NCI-H187 treated with DMSO at 0.1 percent for 48 hours (cell line): ENCODE measurements around the gene PHACTR3.

ENCODE experiments used
- DNase-seq: peaks from one replicate; lab custom pipeline; 2025; lab: John Stamatoyannopoulos, UW

PHACTR3 gene

GRCh38 chr20:59794555-59794954, 190.2 kb downstream of the PHACTR3 start:
- no peak for DNase-seq

- no peak for DNase-seq
Observed at GRCh38 chr20:59800309-59800708, 196.0 kb downstream of the PHACTR3 start.

GRCh38 chr20:59802018-59802417, 197.7 kb downstream of the PHACTR3 start:
- DNase-seq: no peak

- no peak for DNase-seq
Observed at GRCh38 chr20:59802471-59803221, 198.3 kb downstream of the PHACTR3 start.

- no peak for DNase-seq
Observed at GRCh38 chr20:59804347-59804746, 200.0 kb downstream of the PHACTR3 start.

- no peak for DNase-seq
Observed at GRCh38 chr20:59804871-59805665, 200.7 kb downstream of the PHACTR3 start.

- no peak for DNase-seq
Observed at GRCh38 chr20:59805786-59806577, 201.6 kb downstream of the PHACTR3 start.

- no peak for DNase-seq
Observed at GRCh38 chr20:59806578-59806975, 202.2 kb downstream of the PHACTR3 start.

- no peak for DNase-seq
Observed at GRCh38 chr20:59807909-59808728, 203.8 kb downstream of the PHACTR3 start.

GRCh38 chr20:59808729-59809381, 204.5 kb downstream of the PHACTR3 start:
- DNase-seq: no peak

GRCh38 chr20:59809630-59810448, 205.5 kb downstream of the PHACTR3 start:
- DNase-seq: no peak

- DNase-seq: no peak
Observed at GRCh38 chr20:59810449-59811187, 206.3 kb downstream of the PHACTR3 start.

- DNase-seq: no peak
Observed at GRCh38 chr20:59811681-59812171, 207.4 kb downstream of the PHACTR3 start.

- no peak for DNase-seq
Observed at GRCh38 chr20:59812286-59813125, 208.2 kb downstream of the PHACTR3 start.

GRCh38 chr20:59813126-59813947, 209.0 kb downstream of the PHACTR3 start:
- DNase-seq: no peak

GRCh38 chr20:59813948-59814839, 209.9 kb downstream of the PHACTR3 start:
- DNase-seq: no peak
